ENCODE measurements around the gene PSMA2.

Gene PSMA2

GRCh38 chr7:42939457-42940240, 7.7 kb upstream of the PSMA2 start:
- DNase-seq: no peak

DNA sequence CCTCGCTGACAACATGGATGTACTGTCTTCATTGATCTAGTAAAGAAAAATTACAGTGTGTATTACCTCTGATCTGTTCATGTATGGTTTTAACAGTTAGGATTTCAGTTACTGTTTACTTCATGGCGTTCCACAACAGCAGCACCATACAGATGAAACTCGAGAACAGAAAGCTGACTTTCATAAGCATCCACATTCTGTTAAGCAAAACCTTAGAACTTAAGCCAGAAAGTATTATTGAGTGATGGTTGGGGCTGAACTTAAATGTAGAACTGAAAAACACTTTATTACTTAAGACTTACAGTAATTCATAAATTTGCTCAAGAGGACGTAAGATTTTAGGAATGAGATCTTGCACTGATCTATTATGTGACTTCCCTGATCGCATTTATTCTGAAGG, 3.9 kb upstream of the PSMA2 start:
- no peak for DNase-seq

GRCh38 chr7:42934291-42934690, 2.3 kb upstream of the PSMA2 start:
- DNase-seq: no peak

- DNase-seq: no peak
Observed at GRCh38 chr7:42932811-42933591, 1.0 kb upstream of the PSMA2 start.

DNA sequence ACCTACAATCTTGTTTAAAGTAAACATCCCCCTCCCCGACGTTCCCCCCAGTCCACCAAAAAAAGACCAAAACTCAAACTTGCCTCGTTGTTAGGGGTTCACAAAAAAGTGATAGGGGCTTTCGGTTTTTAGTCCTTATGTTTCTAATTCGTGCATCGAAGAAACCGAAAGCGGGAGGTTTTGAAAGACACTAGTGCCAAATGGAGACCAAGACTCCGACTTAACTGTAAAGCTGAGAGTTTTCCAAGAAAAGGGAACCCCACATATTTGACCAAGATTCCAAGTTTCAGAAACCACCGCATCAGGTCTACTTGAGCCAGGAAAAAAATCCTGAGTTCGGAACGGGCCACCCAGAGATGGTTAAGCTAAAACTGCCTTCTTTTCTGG, 534 bp downstream of the PSMA2 start:
- DNase-seq: no peak

DNA sequence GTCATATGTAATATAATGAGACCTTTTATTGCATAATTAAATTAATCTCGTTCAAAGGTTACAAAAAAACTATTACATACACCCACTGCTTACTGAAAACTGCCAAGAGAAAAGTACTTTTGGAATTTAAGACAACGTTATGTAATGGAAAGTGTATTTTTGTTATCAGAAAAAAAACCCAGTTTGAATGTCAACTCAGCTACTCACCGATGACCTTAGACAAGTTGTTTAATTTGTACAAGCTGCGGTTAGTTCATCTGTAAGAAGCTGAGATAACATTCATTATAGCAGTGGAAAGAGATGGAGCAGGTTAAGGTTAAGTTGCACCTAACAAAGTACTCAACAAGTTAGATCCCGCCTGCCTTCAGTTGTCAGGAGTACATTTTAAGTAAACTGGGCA, 1.1 kb downstream of the PSMA2 start:
- DNase-seq: no peak

GRCh38 chr7:42929449-42929848, 2.5 kb downstream of the PSMA2 start:
- DNase-seq: no peak

- DNase-seq: no peak
Observed at GRCh38 chr7:42928754-42929153, 3.2 kb downstream of the PSMA2 start.

GRCh38 chr7:42926204-42926603, 5.8 kb downstream of the PSMA2 start:
- DNase-seq: no peak

GRCh38 chr7:42925630-42926029, 6.3 kb downstream of the PSMA2 start:
- no peak for DNase-seq

- no peak for DNase-seq
Observed at GRCh38 chr7:42924223-42924838, 7.6 kb downstream of the PSMA2 start.

DNA sequence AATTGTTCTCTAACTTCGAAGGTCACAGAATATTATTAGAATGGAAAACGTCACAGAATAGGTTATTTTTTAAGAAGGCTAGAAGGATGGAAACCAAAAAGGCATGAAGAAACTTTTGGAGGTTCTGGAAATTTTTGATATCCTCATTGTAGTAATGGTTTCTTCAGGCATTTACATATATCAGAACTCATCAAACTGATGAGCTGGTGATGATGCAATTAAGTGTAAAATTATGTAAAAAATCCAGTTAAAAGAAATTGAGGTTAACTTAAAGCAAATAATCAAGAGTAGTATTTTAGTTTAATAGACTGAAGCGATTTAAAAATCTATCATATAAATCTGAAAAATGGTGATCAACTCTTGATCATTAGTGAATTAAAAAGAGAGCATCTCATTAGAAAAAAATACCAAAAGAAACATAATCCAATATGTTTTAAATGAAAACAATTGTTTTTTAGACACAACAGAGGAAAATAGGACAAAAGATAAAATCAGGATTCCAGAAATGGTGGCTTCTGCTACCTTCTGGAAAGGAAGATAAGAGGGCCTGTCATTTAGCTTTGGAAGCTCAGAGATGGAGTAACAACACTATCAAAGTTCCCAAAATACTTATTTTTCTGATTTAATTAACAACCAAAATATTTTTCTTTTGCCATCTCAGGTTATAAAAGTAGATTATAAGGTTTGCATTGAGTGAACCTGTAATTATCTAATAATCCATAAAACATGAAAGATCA, 9.8 kb downstream of the PSMA2 start:
- DNase-seq: no peak

DNA sequence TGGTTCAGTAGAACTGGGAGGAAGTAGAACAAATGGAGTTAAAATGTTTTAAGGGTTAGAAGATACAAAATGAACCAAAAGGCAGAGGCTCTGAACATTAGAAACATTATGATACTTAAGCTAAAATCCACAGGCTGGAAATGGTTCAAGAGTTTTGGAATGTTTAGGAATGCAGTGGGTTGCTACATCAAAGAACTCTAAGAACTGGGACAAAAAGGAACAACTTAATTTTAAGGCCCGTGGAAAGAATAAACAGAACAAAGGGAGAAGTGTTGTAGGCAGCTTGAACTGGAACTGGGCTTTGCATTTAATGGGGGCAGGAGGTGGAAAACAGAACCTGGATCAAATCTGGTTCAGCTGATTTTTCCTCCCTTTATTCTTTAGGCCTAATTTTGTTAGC, 16.6 kb downstream of the PSMA2 start:
- no peak for DNase-seq

DNA sequence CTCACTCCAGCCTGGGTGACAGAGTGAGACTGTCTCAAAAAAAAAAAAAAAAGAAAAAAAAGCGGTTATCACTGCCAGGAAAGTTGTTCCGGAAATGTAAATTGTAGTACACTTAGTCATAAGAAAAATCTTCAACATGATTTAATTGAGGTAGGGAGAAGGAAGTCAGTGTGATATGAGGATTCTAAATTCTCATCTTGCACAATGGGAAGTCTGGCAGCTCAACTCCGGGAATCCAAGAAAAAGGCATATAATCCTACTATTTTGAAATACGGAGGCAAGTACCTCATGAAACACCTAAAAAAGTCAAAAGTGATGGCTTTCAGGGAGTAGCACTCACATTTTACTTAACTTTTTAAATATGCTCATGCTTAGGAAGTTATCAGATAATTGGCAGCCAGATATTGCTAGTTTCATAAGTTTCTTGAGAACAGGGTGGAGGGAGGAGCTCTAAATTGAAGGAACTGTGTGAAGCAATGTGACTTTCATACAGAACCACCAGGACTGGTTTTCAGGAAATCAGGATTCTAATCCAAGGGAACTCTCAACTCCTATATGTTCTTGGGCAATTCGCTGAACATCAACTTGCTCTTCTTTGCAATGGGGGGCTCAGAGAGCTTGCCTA, 17.4 kb downstream of the PSMA2 start:
- DNase-seq: no peak

DNA sequence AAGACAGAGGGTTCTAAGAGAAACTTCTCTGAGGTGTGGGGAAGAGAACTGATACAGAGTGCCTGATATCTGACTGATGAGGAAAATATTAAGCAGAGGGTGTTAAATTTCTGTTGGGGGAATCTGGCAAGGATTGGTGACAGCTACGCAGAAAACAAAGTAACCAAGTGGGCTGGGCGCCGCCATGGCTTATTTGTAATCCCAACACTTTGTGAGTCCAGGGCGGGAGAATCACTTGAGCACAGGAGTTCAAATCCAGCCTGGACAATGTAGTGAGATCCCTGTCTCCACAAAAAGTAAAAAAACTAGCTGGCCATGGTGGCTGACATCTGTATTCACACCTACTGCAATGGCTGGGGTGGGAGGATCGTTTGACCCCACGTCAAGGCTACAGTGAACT, 18.0 kb downstream of the PSMA2 start:
- DNase-seq: no peak

- no peak for DNase-seq
Observed at GRCh38 chr7:42913591-42913990, 18.4 kb downstream of the PSMA2 start.

DNA sequence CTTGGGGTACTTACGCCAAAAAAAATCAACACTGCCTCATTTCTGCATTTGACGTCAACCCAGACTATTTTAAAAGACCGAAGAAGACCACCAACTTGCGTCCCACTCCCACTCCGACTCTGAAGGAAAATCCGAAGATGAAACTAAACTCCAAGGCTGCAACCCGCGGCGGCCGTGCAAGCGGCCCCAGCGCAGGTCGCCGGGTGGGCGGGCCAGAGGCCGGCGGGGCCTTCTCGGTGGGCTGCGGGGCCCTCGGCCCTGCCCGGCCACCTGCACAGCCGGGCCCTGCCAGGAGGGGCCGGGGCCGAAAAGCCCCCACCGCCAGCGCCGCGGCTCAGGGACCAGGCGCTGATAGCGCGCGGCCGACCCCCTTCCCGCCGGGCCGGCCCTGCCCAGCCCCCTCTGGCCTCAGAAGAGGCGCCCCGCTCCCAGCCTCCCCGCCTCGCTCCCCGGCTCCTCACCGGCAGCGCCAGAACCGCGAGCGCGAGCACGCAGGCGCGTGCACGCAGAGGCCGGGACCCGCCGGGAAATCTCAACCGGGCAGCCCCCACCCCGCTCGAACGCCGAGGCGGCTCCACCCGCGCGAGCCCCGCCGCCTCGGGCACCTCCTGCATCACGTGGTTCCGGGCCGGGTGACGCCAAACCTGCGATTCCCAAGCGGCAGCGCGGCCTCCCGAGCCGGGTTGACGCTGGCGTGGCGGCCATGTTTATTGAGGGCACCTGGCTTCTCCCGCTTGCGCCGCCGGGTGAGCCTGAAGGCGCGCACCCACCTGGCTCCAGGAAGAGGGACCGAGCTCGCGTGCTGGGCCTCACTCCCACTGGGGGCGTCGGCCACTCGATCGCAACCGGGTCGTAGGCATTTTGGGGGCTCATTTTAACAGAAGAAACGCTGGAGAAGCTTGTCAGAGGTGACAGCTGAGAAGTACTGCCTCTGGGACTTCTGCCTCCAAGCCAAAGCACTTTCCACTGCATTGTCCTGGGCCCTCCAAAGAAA, 20.2 kb downstream of the PSMA2 start, which contains the start of gene C7orf25:
Gene C7orf25 (minus strand): TSS at position 617 of the 994 bp plus-strand sequence. CDS start 1,170 bp downstream, outside the sequence.
- DNase-seq: peak; percentile 88

GRCh38 chr7:42910306-42910705, 21.7 kb downstream of the PSMA2 start:
- DNase-seq: no peak

DNA sequence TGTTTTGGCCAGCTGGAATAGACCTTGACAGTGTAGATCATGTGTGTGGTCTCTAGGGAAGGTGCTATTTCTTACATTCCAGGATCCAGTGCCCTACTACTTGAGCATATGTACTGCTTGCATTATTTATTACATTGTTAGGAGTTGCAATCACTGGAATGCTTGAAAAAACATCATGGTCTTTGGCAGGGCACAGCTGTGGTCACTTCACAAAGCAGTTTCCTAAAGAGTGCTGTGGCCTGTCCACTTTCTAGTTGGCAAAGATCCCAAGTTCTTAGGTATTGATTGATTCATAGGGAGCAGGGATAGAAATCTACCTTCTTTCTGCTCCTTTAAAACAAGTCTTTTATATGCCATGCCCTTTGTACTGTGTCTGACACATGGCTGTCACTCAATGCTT, 24.7 kb downstream of the PSMA2 start:
- DNase-seq: no peak

- DNase-seq: no peak
Observed at GRCh38 chr7:42906181-42906580, 25.8 kb downstream of the PSMA2 start.

GRCh38 chr7:42902331-42902730, 29.6 kb downstream of the PSMA2 start:
- no peak for DNase-seq
